HG03378 (cell line): ENCODE data around the gene CKMT2.

ENCODE experiments used
- ATAC-seq: cut with Tn5 transposase; IDR thresholded peaks from one replicate; pipeline ENCODE4 v1.9.1; 2021; ENCODE audit warnings: mild to moderate bottlenecking, moderate library complexity; ENCODE audit not compliant: unreplicated experiment

Gene CKMT2

GRCh38 chr5:81233080-81233634 is at the start of gene CKMT2:
Gene CKMT2, plus strand, starts transcription at chr5:81233322. Its CDS starts 17,811 bp downstream, at chr5:81251133.
- no peak for ATAC-seq

- no peak for ATAC-seq
Measured at GRCh38 chr5:81183811-81184748, 49.0 kb upstream of the CKMT2 start.

GRCh38 chr5:81184749-81185110 is 48.4 kb upstream of the CKMT2 start:
- ATAC-seq: no peak

- no peak for ATAC-seq
Measured at GRCh38 chr5:81187885-81188284, 45.2 kb upstream of the CKMT2 start.

- no peak for ATAC-seq
Measured at GRCh38 chr5:81188962-81189361, 44.2 kb upstream of the CKMT2 start.

- no peak for ATAC-seq
Measured at GRCh38 chr5:81189875-81190498, 43.1 kb upstream of the CKMT2 start.

GRCh38 chr5:81191726-81192372 is 41.3 kb upstream of the CKMT2 start:
- ATAC-seq: no peak

GRCh38 chr5:81192373-81192750 is 40.8 kb upstream of the CKMT2 start:
- no peak for ATAC-seq

GRCh38 chr5:81194633-81195334 is 38.3 kb upstream of the CKMT2 start:
- peak; percentile 64 for ATAC-seq

GRCh38 chr5:81195335-81195929 is 37.7 kb upstream of the CKMT2 start:
- ATAC-seq: no peak

GRCh38 chr5:81202655-81203054 is 30.5 kb upstream of the CKMT2 start:
- no peak for ATAC-seq

GRCh38 chr5:81203729-81204128 is 29.4 kb upstream of the CKMT2 start:
- no peak for ATAC-seq

- no peak for ATAC-seq
Measured at GRCh38 chr5:81204205-81204604, 28.9 kb upstream of the CKMT2 start.

GRCh38 chr5:81205058-81205457 is 28.1 kb upstream of the CKMT2 start:
- no peak for ATAC-seq

- no peak for ATAC-seq
Measured at GRCh38 chr5:81207009-81207408, 26.1 kb upstream of the CKMT2 start.

- no peak for ATAC-seq
Measured at GRCh38 chr5:81208904-81209303, 24.2 kb upstream of the CKMT2 start.

GRCh38 chr5:81209386-81209785 is 23.7 kb upstream of the CKMT2 start:
- ATAC-seq: no peak

- no peak for ATAC-seq
Measured at GRCh38 chr5:81209869-81210493, 23.1 kb upstream of the CKMT2 start.

GRCh38 chr5:81212211-81212751 is 20.8 kb upstream of the CKMT2 start:
- peak; percentile 68 for ATAC-seq

- ATAC-seq: no peak
Measured at GRCh38 chr5:81213070-81213469, 20.1 kb upstream of the CKMT2 start.
